GM03348 (cell line): ENCODE data around the gene RABGAP1L.
"Not testable (repeated sequence)": the region's sequence is repeated elsewhere in the genome, so short reads cannot be mapped to it uniquely, and the experiment has no call there.

ENCODE experiments used
- DNase-seq: peaks from one replicate; pipeline ENCODE4 v3.0.0; 2012; ENCODE audit warnings: low spot score

Gene RABGAP1L

GRCh38 chr1:174447866-174448530, 288.7 kb downstream of the RABGAP1L start, which contains the start of gene GPR52:
TSS of gene GPR52 (plus strand) at chr1:174447964. CDS start at chr1:174448112, 148 bp downstream.
- DNase-seq, result no peak

DNA sequence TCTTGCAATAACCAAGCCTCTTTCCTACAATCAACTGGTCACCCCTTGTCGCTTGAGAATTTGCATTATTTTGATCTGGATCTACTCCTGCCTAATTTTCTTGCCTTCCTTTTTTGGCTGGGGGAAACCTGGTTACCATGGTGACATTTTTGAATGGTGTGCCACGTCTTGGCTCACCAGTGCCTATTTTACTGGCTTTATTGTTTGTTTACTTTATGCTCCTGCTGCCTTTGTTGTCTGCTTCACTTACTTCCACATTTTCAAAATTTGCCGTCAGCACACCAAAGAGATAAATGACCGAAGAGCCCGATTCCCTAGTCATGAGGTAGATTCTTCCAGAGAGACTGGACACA, 289.2 kb downstream of the RABGAP1L start:
- DNase-seq, result no peak

DNA sequence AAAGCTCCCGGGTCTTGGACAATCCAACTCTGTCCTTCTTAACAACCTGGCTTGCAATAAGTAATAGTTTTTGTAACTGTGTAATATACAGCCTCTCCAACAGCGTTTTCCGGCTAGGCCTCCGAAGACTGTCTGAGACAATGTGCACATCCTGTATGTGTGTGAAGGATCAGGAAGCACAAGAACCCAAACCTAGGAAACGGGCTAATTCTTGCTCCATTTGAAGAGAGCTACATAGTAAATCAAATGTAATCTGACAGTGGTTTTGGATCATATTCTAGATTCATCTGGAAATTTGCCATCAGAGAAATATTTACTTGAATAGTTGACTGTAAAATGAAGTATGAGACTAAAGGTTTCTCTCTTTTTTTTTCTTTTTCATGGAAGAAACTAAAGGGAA, 289.7 kb downstream of the RABGAP1L start:
- no peak for DNase-seq

DNA sequence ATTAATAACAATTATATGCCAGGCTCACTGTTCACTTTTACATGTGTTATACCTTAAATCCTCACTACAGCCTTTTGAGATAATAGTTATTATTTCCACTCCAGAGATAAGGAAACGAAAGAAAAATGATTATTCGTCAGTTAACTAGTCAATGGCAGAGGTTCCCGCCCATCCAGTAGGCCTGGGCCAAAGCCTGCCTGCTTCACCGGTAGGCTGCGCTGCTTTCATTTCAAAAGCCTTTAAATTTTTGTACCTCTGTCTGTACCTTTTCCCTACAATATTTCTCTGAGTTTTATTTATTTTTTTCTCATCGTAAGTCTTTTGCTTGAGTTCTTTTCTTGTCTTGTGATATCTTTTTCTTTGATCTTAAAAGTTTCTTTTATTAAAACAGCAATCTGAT, 292.1 kb downstream of the RABGAP1L start:
- DNase-seq, result no peak

- no peak for DNase-seq
Observed at GRCh38 chr1:174465855-174466254, 306.5 kb downstream of the RABGAP1L start.

DNA sequence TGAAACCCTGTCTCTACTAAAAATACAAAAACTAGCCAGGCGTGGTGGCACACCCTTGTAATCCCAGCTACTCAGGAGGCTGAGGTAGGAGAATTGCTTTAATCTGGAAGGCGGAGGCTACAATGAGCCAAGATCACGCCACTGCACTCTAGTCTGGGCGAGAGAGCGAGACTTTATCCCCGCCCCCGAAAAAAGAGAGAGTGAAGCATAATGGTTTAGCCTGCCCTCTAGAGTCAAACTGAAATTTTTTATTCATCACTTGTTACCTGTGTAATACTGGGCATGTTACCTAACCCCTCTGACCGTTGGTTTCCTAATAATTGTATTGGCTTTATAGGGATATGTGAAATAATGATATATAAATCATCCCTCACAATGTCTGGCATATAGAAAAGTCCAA, 307.3 kb downstream of the RABGAP1L start:
- DNase-seq, result no peak

GRCh38 chr1:174469052-174469451, 309.7 kb downstream of the RABGAP1L start:
- no peak for DNase-seq

- DNase-seq, result no peak
Observed at GRCh38 chr1:174469687-174470086, 310.4 kb downstream of the RABGAP1L start.

DNA sequence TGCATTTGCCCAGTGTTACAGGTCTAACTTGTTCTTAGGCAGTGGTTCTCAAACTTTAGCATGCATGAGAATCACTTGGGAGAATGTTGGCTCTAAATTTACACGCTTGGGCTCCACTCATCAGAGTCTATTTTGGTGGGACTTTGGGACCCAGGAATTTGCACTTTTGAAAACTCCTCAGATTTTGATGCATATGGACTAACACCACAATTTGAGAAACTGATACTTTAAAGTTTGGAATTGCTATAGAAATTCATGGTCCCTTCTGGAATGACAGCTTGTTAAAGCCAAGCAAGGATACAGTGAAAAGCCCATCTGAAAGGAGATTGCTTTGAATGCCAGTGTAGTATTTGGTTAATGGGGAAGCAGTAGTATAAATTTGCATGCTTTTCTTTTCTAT, 320.0 kb downstream of the RABGAP1L start:
- DNase-seq, result no peak

GRCh38 chr1:174480324-174480723, 321.0 kb downstream of the RABGAP1L start:
- DNase-seq, result no peak

- no peak for DNase-seq
Observed at GRCh38 chr1:174491606-174492005, 332.3 kb downstream of the RABGAP1L start.

DNA sequence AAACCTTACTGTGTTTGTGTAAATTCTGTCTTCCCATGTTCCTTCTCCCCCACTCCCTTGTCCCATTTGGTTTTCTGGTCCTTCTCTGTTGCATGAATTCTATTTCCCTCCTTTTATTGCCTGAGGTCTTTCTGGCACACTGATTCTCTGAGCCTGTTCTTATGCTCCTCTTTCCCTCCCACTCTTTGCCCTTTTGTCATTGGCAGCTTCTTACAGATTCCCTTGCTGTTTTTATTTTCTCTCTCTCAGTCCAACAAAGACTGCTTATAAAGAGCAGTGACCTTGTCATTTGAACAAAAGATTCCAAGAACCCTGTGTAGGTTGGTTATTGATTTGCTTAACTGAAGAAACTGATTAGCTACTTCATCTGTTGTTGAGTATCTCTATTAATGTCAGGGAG, 338.2 kb downstream of the RABGAP1L start:
- DNase-seq, result no peak

GRCh38 chr1:174516755-174517154, 357.4 kb downstream of the RABGAP1L start:
- DNase-seq, result not testable (repeated sequence)

- no peak for DNase-seq
Observed at GRCh38 chr1:174519844-174520243, 360.5 kb downstream of the RABGAP1L start.

DNA sequence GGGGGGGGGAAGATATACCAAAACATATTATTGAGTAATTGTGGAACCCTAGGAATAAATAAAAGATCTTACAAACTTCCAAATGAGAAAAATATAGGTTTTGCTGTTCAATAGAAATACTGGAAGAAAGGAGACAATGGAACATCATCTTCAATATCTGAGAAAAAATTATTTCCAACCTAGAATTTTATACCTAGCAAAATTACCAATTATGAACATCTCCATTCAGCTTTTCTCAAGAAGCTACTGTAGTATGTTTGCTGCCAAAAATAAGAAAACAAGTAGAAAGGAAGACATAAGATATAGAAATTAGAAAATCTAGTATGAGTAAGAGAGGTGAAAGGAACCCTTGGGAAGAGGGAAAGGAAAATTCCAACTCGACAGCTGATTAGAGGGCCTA, 372.4 kb downstream of the RABGAP1L start:
- DNase-seq, result no peak

- DNase-seq, result no peak
Observed at GRCh38 chr1:174534789-174535188, 375.5 kb downstream of the RABGAP1L start.

DNA sequence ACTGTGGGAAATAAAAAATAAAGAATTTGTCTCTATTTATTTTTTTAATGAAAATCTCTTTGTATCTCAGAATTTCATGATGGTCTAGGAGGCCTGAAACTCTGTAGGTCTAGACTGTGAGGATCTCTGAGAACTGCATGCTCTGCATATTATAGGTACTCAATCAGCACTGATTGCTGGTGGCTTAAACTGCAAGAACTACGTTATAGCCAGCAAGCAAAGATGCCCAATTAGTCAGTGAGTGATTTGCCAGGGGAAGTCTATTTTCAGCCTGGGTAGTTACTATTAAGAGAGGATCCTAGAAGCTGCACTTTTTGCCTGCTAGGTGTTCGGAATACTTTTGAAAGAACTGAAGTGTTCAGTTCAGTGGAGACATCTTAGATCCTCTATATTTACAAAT, 375.9 kb downstream of the RABGAP1L start:
- no peak for DNase-seq

- not testable (repeated sequence) for DNase-seq
Observed at GRCh38 chr1:174543421-174543820, 384.1 kb downstream of the RABGAP1L start.

GRCh38 chr1:174550296-174550695, 391.0 kb downstream of the RABGAP1L start:
- no peak for DNase-seq

GRCh38 chr1:174556392-174556791, 397.1 kb downstream of the RABGAP1L start:
- no peak for DNase-seq

DNA sequence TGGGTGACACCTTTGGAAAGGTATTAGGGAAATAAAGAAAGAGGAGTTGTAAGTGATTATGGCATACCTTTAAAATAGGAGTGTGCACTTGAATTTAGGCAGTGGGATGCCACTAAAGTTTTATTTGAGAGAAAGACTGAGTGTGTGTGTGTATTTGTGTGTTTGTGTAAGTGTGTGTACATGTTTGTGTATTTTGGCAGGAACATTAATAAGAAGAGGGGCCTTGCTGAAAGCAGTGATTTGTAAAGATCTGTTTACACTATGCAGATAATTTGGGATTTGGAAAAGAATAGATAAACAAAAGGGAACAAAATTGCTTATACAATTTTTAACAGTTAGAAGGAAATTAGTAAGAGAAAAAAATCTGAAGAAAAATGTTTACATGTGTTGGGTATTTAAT, 409.2 kb downstream of the RABGAP1L start:
- no peak for DNase-seq

GRCh38 chr1:174569240-174569639, 409.9 kb downstream of the RABGAP1L start:
- no peak for DNase-seq

DNA sequence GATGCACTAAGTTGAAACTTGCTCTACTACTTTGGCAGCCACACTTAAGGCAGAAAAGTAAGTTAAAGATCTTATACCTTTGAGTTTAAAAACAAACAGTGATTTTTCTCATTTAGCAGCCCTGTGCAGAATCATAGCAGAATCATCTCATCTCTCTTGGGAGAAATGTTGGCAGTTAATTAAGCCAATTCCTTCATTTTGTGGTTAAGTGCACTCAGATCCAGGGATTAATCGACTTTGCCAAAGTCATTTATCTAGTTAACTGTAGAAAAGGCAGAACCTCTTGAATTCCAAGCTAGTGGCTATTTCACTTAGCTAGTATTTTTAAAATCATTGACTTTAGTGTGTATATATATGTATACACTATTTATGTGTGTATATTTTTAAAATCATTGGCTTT, 413.5 kb downstream of the RABGAP1L start:
- DNase-seq, result no peak

GRCh38 chr1:174576120-174576519, 416.8 kb downstream of the RABGAP1L start:
- not testable (repeated sequence) for DNase-seq
